ENCODE measurements around the gene PHF10. TPM values are rescaled to one million over a fixed set of nuclear protein-coding genes. Genes with fewer than 3 reads are reported as not detected.

The PHF10 gene
- 20.1 and 20.5 TPM in 2 replicates for total RNA-seq

DNA sequence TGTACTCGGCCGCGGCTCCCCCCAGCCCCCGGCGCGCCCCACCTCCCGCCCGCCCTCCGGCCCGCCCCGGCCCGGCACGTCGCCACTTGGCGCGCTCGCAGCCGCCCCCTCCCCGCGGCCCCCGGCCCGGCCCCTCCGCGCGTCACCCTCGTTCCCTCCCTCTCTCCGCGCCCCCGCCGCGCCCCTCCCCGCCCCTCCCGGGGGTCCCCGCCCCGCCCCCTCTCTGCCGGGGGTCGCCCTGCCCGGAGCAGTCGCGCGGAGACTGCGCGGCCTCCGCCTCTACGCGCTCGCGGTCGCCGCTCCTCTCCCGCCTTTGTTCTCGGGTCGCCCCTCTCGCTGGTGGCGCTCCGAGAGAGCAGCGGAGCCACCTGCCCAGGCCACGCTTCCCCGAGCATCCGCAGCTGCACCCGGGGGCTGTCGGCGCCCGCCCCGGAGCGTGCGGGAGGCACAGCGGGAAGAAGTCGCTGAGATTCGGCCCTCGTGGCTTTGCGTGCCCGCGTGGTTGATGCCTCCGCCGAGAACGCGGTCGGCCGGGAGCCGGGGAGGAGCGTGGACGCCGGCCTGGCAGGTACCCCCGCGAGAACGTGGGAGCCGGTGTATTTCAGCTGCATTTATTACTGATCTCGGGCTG is at the start of gene PHF10:
Gene PHF10, minus strand, starts transcription at position 7 of the 631 bp plus-strand sequence. CDS start 569 bp downstream, outside the sequence.

DNA sequence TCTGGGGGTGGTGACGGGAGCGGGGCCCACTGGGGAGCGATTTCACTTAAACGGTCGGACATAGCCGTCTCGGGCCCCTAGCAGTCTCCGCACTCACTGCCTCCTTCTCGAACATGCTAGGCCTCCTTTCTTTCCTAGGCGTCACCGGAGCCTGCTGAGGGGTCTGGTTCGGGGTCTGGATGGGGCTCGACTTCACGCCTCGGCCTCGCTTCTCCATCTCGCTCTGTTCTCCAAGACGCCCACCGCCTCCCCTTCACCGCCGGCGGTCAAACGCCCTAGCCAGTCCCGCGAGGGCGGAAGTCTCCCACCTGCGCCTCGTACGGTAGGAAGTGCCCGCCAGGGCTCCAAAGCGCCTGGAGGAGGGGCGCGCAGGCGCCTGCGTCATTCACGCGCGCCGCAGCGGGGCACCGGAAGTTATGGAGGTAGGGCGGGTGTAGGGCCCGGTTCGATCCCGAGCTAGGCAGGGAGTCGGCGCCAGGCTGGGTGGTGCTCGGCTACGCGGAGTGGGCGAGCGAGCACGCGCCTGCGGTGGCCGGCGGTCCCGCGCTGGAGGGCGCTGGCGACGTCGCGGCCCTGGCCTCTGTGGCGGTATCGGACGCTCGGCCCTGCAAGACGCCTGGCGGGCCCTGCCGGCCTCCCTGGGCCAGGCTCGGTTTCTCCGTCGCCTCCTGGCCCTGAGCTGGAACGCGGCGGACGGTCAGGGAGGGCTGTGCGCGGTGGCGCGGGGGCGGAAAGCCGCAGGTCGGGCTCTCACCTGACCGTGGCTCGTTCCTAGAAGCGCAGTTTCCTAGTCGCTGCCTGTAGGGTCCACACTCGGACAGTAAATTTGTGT is 27.2 kb upstream of the PHF10 start, which contains the start of the genes DYNLT2 and ERMARD:
Gene DYNLT2, minus strand, starts transcription at position 331 of the 832 bp plus-strand sequence. Its CDS starts 114 bp downstream, at position 217.
Gene ERMARD, plus strand, starts transcription at position 381 of the 832 bp plus-strand sequence. Its CDS starts 36 bp downstream, at position 417.

GRCh38 chr6:169701954-169702839 is 22.1 kb downstream of the PHF10 start, which contains the start of the genes C6orf120 and WDR27:
Gene C6orf120 (plus strand): TSS chr6:169702126. CDS start chr6:169702460, 334 bp downstream.
Gene WDR27 (minus strand): TSS chr6:169702029. CDS start chr6:169689005, 13,024 bp downstream.

Other genes starting within 250 kb of the PHF10 start
- gene WDR27, start 22.5 kb downstream of the PHF10 start, total RNA-seq, result 11.6 and 13.4 TPM in 2 replicates
- gene C6orf120, start 22.4 kb downstream of the PHF10 start, total RNA-seq, result 36.2 and 40.6 TPM in 2 replicates
- gene DYNLT2, start 27.1 kb upstream of the PHF10 start, total RNA-seq, result 0.81 and 1.1 TPM in 2 replicates
- gene ERMARD, start 27.1 kb upstream of the PHF10 start, total RNA-seq, result 22.5 and 30.3 TPM in 2 replicates